Measurements from ENCODE around the gene PLEKHG4B. TPM values are rescaled to one million over a fixed set of nuclear protein-coding genes. Genes with fewer than 3 reads are reported as not detected.
A peak's percentile ranks its signal among the peaks of the same experiment; 100 is the strongest.

Gene PLEKHG4B, protein sequence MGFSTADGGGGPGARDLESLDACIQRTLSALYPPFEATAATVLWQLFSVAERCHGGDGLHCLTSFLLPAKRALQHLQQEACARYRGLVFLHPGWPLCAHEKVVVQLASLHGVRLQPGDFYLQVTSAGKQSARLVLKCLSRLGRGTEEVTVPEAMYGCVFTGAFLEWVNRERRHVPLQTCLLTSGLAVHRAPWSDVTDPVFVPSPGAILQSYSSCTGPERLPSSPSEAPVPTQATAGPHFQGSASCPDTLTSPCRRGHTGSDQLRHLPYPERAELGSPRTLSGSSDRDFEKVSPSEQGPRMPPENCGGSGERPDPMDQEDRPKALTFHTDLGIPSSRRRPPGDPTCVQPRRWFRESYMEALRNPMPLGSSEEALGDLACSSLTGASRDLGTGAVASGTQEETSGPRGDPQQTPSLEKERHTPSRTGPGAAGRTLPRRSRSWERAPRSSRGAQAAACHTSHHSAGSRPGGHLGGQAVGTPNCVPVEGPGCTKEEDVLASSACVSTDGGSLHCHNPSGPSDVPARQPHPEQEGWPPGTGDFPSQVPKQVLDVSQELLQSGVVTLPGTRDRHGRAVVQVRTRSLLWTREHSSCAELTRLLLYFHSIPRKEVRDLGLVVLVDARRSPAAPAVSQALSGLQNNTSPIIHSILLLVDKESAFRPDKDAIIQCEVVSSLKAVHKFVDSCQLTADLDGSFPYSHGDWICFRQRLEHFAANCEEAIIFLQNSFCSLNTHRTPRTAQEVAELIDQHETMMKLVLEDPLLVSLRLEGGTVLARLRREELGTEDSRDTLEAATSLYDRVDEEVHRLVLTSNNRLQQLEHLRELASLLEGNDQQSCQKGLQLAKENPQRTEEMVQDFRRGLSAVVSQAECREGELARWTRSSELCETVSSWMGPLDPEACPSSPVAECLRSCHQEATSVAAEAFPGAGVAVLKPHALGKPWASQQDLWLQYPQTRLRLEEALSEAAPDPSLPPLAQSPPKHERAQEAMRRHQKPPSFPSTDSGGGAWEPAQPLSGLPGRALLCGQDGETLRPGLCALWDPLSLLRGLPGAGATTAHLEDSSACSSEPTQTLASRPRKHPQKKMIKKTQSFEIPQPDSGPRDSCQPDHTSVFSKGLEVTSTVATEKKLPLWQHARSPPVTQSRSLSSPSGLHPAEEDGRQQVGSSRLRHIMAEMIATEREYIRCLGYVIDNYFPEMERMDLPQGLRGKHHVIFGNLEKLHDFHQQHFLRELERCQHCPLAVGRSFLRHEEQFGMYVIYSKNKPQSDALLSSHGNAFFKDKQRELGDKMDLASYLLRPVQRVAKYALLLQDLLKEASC (N-terminal part only)
- total RNA-seq (under 1 TPM in 1 of 2 donors, not detected in 1; 0.05 TPM), polyA plus RNA-seq (under 1 TPM; under 0.01 to 0.01 TPM)

DNA sequence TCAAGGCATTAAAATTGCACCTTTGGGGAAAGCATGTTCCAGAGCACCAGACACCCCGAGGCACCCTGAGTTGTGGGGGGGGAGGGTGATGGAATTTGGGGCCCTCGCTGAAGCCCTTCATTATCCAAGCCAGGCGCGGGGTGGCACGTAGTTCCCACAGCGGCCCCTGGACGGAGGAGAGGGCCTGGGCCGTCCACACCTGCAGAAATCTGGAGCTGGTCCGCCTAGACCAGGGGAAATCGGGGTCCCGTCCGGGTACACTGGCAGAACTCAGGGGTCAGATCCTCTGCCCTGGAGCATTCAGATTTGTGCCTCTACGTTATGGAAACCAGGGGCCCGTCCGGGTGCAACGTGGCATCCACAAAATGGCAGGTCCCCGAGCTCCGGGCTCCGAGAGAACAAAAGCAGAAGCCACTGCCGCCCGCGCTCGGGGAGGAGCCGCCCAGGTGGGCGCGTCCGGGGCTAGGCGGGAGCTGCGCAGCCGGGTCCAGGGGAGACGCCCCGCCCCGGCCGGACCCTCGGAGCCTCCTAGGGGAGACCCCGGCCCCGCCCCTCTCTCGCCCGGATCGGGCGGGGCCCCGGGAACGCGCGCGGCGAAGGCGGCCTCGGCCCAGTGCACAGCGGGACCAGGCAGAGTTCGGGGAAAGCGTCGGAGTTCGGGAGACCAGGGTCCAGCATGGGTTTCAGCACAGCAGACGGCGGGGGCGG lies at the start of gene PLEKHG4B:
PLEKHG4B (plus strand) TSS at position 613 of the 708 bp plus-strand sequence; CDS start at position 677, 64 bp downstream.
- Histone ChIP-seq H3K27me3 (ENCODE audit: control insufficient read depth in 4 of 4, insufficient read depth in 4 of 4, low read length in 3 of 4) (peaks cover 0 to 23% (median 9%) of the 10 kb centered on the region in 4 donors), H3K4me3 (ENCODE audit: low read depth in 1 of 3, low read length in 3 of 3) (peak within 1 kb of the TSS in 1 of 3 donors; percentile 50), H3K9ac (ENCODE audit: low read depth in 1 of 2, low read length in 2 of 2) (no peak within 1 kb of the TSS), H3K36me3 (ENCODE audit: control insufficient read depth in 4 of 4, insufficient read depth in 3 of 4, low read depth in 1 of 4, low read length in 3 of 4) (no peaks in the 10 kb centered on the region), H3K4me1 (ENCODE audit: control insufficient read depth in 4 of 4, insufficient read depth in 4 of 4, low read length in 3 of 4) (peaks cover 0 to 4% (median under 1%) of the 10 kb centered on the region in 4 donors), H3K9me3 (ENCODE audit: control insufficient read depth in 4 of 4, low read length in 3 of 4) (no peaks in the 10 kb centered on the region), H3K27ac (ENCODE audit: low read depth in 1 of 2, low read length in 2 of 2) (no peak within 1 kb of the TSS)
- WGBS = 11% methylated on average over 57 of the region's 57 CpGs
- no peak for DNase-seq (ENCODE audit: low spot score)
- TF ChIP-seq JUND (IDR thresholded peaks at IDR 0.05) (no peak), GABPA (IDR thresholded peaks at IDR 0.05 in 1 of 2, conservative IDR thresholded peaks at IDR 0.05 in 1 of 2) (no peak), RXRA (IDR thresholded peaks at IDR 0.05) (no peak), HNF4G (IDR thresholded peaks at IDR 0.05) (no peak), TAF1 (conservative IDR thresholded peaks at IDR 0.05) (no peak), SP1 (IDR thresholded peaks at IDR 0.05) (no peak), FOXA2 (IDR thresholded peaks at IDR 0.05) (no peak), RAD21 (IDR thresholded peaks at IDR 0.05) (no peak), EGR1 (IDR thresholded peaks at IDR 0.05; ENCODE audit: low read depth in 2 of 2) (no peak), NR2F2 (IDR thresholded peaks at IDR 0.05) (no peak), FOXA1 (IDR thresholded peaks at IDR 0.05) (no peak), HNF4A (conservative IDR thresholded peaks at IDR 0.05) (no peak), YY1 (IDR thresholded peaks at IDR 0.05) (no peak)
- TF ChIP-seq, protein P1, sequence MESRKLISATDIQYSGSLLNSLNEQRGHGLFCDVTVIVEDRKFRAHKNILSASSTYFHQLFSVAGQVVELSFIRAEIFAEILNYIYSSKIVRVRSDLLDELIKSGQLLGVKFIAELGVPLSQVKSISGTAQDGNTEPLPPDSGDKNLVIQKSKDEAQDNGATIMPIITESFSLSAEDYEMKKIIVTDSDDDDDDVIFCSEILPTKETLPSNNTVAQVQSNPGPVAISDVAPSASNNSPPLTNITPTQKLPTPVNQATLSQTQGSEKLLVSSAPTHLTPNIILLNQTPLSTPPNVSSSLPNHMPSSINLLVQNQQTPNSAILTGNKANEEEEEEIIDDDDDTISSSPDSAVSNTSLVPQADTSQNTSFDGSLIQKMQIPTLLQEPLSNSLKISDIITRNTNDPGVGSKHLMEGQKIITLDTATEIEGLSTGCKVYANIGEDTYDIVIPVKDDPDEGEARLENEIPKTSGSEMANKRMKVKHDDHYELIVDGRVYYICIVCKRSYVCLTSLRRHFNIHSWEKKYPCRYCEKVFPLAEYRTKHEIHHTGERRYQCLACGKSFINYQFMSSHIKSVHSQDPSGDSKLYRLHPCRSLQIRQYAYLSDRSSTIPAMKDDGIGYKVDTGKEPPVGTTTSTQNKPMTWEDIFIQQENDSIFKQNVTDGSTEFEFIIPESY (IDR thresholded peaks at IDR 0.05) = no peak
- TF ChIP-seq, protein P2, sequence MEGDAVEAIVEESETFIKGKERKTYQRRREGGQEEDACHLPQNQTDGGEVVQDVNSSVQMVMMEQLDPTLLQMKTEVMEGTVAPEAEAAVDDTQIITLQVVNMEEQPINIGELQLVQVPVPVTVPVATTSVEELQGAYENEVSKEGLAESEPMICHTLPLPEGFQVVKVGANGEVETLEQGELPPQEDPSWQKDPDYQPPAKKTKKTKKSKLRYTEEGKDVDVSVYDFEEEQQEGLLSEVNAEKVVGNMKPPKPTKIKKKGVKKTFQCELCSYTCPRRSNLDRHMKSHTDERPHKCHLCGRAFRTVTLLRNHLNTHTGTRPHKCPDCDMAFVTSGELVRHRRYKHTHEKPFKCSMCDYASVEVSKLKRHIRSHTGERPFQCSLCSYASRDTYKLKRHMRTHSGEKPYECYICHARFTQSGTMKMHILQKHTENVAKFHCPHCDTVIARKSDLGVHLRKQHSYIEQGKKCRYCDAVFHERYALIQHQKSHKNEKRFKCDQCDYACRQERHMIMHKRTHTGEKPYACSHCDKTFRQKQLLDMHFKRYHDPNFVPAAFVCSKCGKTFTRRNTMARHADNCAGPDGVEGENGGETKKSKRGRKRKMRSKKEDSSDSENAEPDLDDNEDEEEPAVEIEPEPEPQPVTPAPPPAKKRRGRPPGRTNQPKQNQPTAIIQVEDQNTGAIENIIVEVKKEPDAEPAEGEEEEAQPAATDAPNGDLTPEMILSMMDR (IDR thresholded peaks at IDR 0.05; ENCODE audit: low read depth, low read length, missing input control) = no peak
- TF ChIP-seq, protein P3, sequence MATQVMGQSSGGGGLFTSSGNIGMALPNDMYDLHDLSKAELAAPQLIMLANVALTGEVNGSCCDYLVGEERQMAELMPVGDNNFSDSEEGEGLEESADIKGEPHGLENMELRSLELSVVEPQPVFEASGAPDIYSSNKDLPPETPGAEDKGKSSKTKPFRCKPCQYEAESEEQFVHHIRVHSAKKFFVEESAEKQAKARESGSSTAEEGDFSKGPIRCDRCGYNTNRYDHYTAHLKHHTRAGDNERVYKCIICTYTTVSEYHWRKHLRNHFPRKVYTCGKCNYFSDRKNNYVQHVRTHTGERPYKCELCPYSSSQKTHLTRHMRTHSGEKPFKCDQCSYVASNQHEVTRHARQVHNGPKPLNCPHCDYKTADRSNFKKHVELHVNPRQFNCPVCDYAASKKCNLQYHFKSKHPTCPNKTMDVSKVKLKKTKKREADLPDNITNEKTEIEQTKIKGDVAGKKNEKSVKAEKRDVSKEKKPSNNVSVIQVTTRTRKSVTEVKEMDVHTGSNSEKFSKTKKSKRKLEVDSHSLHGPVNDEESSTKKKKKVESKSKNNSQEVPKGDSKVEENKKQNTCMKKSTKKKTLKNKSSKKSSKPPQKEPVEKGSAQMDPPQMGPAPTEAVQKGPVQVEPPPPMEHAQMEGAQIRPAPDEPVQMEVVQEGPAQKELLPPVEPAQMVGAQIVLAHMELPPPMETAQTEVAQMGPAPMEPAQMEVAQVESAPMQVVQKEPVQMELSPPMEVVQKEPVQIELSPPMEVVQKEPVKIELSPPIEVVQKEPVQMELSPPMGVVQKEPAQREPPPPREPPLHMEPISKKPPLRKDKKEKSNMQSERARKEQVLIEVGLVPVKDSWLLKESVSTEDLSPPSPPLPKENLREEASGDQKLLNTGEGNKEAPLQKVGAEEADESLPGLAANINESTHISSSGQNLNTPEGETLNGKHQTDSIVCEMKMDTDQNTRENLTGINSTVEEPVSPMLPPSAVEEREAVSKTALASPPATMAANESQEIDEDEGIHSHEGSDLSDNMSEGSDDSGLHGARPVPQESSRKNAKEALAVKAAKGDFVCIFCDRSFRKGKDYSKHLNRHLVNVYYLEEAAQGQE (IDR thresholded peaks at IDR 0.05) = no peak
- TF ChIP-seq, protein P4, sequence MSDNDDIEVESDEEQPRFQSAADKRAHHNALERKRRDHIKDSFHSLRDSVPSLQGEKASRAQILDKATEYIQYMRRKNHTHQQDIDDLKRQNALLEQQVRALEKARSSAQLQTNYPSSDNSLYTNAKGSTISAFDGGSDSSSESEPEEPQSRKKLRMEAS (IDR thresholded peaks at IDR 0.05) = no peak
- TF ChIP-seq, protein P5, sequence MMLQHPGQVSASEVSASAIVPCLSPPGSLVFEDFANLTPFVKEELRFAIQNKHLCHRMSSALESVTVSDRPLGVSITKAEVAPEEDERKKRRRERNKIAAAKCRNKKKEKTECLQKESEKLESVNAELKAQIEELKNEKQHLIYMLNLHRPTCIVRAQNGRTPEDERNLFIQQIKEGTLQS (IDR thresholded peaks at IDR 0.05) = no peak
